Fibroblast of skin of left quadriceps (primary cell): ENCODE data around the gene LIMK2.
A peak's percentile ranks its signal among the peaks of the same experiment; 100 is the strongest.
"Not testable (repeated sequence)": the region's sequence is repeated elsewhere in the genome, so short reads cannot be mapped to it uniquely, and the experiment has no call there.

Experiments
- DNase-seq, 2 experiments: peaks; one replicate each; pipeline ENCODE4 v3.0.0-alpha.2; 2013; ENCODE audit warnings: low read depth in 2 of 2

LIMK2 gene

GRCh38 chr22:31244046-31244942 is 32.2 kb downstream of the LIMK2 start:
- peak; percentile 61 to 68 for DNase-seq

- DNase-seq = no peak
Measured at GRCh38 chr22:31244943-31245451, 32.9 kb downstream of the LIMK2 start.

- not testable (repeated sequence) for DNase-seq
Measured at GRCh38 chr22:31245998-31246397, 33.9 kb downstream of the LIMK2 start.

GRCh38 chr22:31246687-31247086 is 34.6 kb downstream of the LIMK2 start:
- DNase-seq = no peak

GRCh38 chr22:31247726-31248125 is 35.6 kb downstream of the LIMK2 start:
- DNase-seq = no peak

DNA sequence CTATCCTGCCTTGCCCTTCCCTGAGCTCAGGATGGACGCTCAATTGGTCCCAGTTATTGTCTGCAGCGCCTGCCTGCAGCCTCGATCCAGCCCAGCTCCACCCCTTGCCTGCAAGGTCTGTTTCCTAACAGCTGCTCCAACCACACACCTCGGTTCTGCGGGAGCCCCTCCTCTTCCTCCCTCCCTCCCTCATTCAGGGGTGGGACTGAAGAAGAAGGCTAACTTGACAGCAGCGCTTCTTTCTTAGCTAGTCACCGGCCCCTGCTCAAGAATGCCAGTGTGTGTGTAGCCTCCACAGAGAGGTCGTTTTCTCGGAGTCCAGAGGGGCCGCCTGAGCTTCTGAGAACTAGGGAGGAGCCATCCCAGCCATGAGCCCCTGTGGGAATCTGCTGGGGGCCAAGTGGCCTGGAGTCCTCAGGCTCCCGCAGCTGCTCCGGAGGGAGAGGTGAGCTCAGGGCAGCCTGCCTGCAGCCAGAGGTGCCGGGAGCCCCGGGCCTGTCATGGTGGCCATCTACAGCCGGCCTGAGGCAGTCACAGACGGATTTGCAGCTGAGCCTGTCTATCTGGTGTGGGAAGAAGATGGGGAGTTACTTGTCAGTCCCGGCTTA is 36.1 kb downstream of the LIMK2 start:
- peak; percentile 72 to 79 for DNase-seq

- no peak for DNase-seq
Measured at GRCh38 chr22:31248965-31249958, 37.2 kb downstream of the LIMK2 start.

DNA sequence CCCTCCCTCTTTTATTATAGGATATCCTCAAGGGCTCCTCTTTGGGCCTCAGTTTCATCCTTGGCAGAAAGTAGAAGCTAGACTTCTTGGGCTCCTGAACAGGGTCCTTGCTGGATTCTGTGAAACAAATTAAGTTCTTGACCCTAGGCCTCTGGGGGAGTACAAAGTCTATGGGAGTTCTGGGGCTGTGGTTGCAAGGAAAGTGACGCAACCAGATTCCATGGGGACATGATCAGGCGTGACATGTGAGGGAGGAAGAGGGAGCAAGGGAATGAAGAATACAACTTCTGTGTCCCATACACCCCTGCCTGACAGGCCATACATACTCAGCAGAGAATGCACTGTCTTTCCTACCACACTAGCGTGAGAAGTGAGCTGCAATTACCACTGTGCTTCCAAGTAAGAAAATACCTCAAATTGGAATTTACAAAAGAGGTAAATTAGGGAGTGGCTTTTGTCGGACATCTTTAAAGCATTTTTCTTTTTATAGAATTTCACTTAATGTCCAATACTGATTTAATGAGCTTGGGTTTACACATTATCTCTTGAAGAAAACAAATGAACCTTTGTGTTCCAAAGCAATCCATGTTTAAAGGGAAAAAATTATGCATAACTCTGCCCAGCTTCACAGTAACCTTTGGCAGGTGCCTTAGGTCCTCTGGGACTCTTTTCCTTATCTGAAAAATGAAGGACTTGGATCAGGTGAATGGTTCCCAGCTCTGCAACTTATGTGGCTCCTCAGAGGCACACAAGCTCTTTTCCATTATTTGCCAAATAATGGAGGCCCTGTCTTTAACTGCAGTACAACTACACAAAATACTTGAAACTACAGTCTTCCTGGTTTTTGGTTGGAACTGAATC is 38.9 kb downstream of the LIMK2 start:
- no peak for DNase-seq

GRCh38 chr22:31253949-31254348 is 41.9 kb downstream of the LIMK2 start:
- no peak for DNase-seq

GRCh38 chr22:31259798-31260473 is 47.8 kb downstream of the LIMK2 start:
- DNase-seq = no peak

DNA sequence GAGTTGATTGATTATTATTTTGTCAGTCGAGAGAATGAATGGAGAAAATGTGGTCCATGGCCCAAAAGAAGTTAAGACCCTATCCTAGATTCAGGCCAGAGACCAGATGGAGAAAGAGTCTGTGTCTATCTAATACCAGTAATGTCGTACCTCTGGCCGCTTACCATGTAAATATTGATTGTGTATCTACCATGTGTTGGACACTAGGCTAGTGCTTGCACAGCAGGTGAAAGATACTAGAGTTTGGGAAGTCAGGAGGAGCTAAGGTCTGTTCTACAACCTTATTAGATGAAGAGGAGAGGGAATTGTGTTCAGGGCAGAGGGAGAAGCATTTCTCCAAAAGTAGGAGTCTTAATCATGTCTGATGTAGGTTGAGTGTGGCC is 48.4 kb downstream of the LIMK2 start:
- no peak for DNase-seq

- no peak for DNase-seq
Measured at GRCh38 chr22:31262312-31263133, 50.4 kb downstream of the LIMK2 start.

- no peak for DNase-seq
Measured at GRCh38 chr22:31263896-31264640, 52.0 kb downstream of the LIMK2 start.

DNA sequence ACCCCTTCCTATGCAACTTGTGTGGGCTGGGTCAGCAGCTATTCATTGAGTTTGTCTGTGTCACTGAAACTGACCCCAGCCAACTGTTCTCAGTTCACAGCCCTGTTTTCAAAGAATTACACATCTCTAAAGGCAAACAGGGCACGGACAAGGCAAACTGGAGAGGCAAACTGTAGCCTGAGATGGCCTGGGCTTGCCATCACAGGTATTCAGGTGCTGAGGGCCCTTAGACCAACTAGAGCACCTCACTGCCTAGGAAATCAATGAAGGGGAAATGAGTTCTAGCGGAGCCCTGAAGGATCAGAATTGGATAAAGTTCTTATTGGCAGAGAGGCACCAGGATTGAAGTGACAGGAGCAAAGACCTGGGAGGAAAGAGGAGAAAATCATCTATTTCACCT is 56.2 kb downstream of the LIMK2 start:
- DNase-seq = no peak

- no peak for DNase-seq
Measured at GRCh38 chr22:31269892-31270579, 57.9 kb downstream of the LIMK2 start.

- no peak for DNase-seq
Measured at GRCh38 chr22:31271026-31271425, 58.9 kb downstream of the LIMK2 start.

- no peak for DNase-seq
Measured at GRCh38 chr22:31271485-31271884, 59.4 kb downstream of the LIMK2 start.
